ENCODE measurements around the gene CDH5. TPM values are rescaled to one million over a fixed set of nuclear protein-coding genes. Genes with fewer than 3 reads are reported as not detected.

CDH5 gene
- total RNA-seq, result 0.33 TPM in 1 of 2 replicates, not detected in the other

GRCh38 chr16:66366433-66367299 lies at the start of gene CDH5:
Gene CDH5, plus strand, starts transcription at chr16:66366691. Its CDS starts 12,647 bp downstream, at chr16:66379338.

GRCh38 chr16:66427036-66427860 lies 60.8 kb downstream of the CDH5 start, which contains the start of gene BEAN1:
Gene BEAN1, plus strand, starts transcription at chr16:66427295. Its CDS starts 10,382 bp downstream, at chr16:66437677.

Other genes starting within 250 kb of the CDH5 start
- 0.81 and 4.3 TPM in 2 replicates for gene BEAN1, start 60.6 kb downstream of the CDH5 start, total RNA-seq
- 9.8 and 25.6 TPM in 2 replicates for gene TK2, start 183.4 kb downstream of the CDH5 start, total RNA-seq
- 59.6 and 76.6 TPM in 2 replicates for gene CKLF, start 185.9 kb downstream of the CDH5 start, total RNA-seq
- 0.89 and 2.0 TPM in 2 replicates for gene CMTM1, start 199.7 kb downstream of the CDH5 start, total RNA-seq
- 0.13 and 1.3 TPM in 2 replicates for gene CMTM2, start 212.8 kb downstream of the CDH5 start, total RNA-seq
- gene CMTM3, start 238.0 kb downstream of the CDH5 start, total RNA-seq, result 98.7 and 157 TPM in 2 replicates

Measured in mesangial cell (primary cell).